Activated T-cell treated with anti-CD3 and anti-CD28 coated beads for 1 hour (primary cell): Measurements from ENCODE around the gene SRSF9.
"Not testable (repeated sequence)": the region's sequence is repeated elsewhere in the genome, so short reads cannot be mapped to it uniquely, and the experiment has no call there.

ENCODE experiments used
- DNase-seq: peaks from one replicate; pipeline ENCODE4 v3.0.0-alpha.2; 2020; ENCODE audit warnings: low read depth

Gene SRSF9, protein sequence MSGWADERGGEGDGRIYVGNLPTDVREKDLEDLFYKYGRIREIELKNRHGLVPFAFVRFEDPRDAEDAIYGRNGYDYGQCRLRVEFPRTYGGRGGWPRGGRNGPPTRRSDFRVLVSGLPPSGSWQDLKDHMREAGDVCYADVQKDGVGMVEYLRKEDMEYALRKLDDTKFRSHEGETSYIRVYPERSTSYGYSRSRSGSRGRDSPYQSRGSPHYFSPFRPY

DNA sequence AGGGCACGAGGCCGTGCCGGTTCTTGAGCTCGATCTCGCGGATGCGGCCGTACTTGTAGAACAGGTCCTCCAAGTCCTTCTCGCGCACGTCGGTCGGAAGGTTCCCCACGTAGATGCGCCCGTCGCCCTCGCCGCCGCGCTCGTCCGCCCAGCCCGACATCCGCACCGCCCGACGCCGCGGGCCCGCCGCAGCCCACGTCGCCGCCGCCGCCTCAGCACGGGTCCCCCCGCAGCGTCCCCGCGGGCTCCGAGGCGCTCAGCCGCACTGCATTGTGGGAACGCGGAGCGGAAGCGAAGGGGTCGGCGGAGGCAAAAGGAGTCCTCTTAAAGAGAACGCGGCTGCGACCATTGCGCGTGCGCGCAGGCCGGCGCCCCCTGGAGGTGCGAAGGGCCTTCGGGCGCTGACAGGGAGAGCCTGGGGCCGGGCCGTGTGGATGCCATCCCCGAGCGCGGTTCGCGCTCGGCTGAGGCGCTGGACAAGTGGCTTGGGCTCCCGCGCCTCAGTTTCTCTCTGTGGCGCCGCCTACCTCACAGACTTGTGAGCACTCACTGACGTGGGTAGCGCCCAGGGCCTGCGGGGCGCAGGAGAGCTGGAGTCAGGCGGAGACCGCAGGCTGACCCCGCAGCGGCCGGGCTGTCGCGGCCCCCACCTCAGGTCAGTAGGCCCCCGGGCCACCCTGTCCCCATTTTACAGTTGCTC is at the start of gene SRSF9:
TSS of gene SRSF9 (minus strand) at position 299 of the 700 bp plus-strand sequence. CDS start at position 160, 139 bp downstream.
- DNase-seq: peak; percentile 98

- DNase-seq: not testable (repeated sequence)
These were observed 49.8 kb upstream of the SRSF9 start for GRCh38 chr12:120519324-120519723.

GRCh38 chr12:120515496-120515895 is 45.9 kb upstream of the SRSF9 start:
- no peak for DNase-seq

GRCh38 chr12:120514002-120514401 is 44.5 kb upstream of the SRSF9 start:
- no peak for DNase-seq

- no peak for DNase-seq
These were observed 39.0 kb upstream of the SRSF9 start for GRCh38 chr12:120508537-120508936.

DNA sequence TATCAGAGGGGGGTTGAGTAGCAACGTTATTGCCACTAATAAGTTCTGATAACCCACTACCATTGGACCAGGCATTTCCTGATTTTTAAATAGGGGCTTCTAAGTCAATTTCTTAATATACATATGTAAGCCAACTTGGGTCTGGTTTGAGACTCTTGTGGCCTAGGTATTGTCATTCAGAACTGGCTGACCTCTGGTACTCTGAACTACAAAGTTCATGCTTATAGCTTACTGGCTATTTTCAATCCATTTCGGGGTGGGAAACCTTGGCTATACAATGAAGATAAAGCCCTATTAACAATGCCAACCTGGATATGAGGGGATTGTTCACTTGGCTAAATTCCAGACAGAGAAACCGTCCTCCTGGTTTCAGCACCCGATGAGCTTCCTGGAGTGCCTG is 35.0 kb upstream of the SRSF9 start:
- DNase-seq: no peak

GRCh38 chr12:120500581-120500980 is 31.0 kb upstream of the SRSF9 start:
- DNase-seq: no peak

- no peak for DNase-seq
These were observed 29.4 kb upstream of the SRSF9 start for GRCh38 chr12:120498870-120499515.

DNA sequence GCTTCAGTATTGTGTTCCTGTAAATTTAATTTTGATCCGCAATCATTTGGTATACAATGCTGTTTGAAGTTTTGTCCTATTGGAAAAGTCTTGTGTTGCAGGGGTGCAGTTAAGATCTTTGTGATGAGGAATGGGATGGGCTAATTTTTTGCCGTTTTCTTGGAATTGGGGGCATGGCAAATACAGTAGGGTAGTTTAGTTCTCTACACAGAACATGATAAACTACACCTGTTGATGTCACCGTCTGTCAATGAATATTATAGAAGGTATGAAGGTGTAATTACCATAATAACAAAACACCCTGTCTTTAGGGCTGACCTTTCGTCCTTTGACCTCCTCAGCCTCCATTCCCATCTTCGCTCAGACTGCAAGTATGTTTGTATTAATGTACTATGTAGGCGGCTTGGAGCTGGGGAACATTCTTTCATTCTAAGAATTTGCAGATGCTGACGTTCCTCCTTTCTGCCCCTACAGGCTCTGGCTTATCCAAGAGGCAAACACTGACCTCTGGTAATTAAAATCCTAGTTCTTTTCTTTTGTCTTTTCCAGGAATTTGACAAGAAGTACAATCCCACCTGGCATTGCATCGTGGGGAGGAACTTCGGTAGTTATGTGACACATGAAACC is 28.1 kb upstream of the SRSF9 start:
- no peak for DNase-seq

DNA sequence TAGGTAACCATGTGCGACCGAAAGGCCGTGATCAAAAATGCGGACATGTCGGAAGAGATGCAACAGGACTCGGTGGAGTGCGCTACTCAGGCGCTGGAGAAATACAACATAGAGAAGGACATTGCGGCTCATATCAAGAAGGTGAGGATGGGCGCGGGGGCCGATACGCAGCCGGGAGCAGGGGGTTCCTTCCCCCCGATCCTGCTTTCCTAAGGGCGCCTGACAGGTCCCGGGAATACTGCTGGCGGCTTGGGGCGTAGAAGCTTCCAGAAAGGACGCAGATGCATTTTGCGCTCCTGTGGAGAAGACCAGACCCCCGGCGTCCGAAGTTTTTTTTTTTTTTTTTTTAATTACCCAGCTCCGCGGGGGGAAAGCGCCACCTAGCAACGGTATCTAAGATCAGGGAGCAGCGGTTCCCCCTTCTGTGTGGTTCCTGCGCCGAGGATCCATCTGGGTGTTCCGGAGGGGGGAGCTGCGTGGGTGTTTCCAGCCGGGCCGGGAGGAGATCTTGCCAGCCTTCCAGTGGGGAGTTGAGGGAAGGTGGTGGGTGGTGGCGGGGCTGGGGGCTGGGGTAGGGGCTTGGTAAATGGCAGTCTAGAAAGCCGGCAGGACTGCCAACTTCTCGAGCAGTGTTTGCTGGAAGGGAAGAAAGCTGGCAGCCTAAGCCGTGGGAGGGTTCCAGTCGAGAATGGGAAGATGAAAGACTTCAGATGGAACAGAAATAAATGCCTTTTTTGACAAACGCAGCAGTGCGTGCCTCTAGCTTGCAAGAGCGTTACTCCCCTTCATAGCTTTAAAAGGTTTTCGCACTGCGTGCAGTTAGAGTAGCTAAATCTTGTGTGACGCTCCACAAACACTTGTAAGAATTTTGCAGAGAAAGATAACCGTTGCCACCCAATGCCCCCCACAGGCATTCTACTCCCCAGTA is 27.1 kb upstream of the SRSF9 start:
- peak; percentile 34 for DNase-seq

GRCh38 chr12:120495731-120496412 is 26.3 kb upstream of the SRSF9 start, which contains the start of gene DYNLL1:
Gene DYNLL1 (plus strand): TSS chr12:120496113. CDS start chr12:120496422, 309 bp downstream.
- DNase-seq: peak; percentile 95

DNA sequence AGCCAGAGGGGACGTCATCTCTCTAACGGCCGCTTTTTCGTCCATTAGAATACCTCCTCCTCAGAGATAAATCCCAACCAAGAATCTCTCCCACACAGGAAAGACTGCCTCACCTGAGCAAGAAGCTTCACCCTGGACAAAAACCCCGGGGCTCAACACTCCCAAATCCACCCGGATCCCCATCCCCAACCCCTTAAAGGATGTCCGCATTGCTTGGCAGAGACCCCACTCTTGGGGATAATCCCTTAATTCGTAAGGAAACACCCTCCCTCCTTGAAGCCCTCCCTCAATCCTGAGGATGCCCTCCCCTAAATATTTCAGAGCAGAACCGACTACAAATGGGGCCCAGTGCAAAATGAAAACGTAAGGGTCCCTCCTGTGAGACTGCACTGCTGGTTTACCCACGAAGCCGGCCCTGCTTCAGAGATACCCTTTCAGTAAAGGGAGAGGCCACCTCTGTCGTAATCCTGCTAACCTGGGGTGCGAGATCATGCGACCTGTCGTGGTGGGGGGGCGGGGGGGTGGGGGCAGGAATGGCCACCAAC is 25.7 kb upstream of the SRSF9 start:
- DNase-seq: no peak

- no peak for DNase-seq
These were observed 21.4 kb upstream of the SRSF9 start for GRCh38 chr12:120490833-120491512.

GRCh38 chr12:120490325-120490724 is 20.8 kb upstream of the SRSF9 start:
- no peak for DNase-seq

DNA sequence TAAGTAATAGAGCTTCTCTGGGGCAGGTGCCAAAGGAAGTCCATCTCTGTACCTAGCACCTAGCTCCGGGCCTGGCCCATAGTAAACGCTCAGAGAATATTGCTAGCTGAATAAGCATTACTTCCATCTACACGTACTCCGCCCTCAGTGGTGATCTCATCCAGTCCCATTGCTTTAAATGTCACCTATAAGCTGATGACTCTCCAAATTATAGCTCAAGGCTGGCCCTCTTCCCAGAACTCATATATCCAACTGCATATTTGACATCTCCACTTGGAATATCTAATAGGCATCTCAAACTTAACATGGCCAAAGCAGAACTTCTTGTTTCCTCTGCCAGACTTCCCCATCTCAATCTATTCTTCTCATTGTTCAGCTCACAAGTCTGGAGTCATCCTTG is 19.5 kb upstream of the SRSF9 start:
- DNase-seq: no peak

- DNase-seq: no peak
These were observed 18.6 kb upstream of the SRSF9 start for GRCh38 chr12:120488057-120488640.

- not testable (repeated sequence) for DNase-seq
These were observed 18.0 kb upstream of the SRSF9 start for GRCh38 chr12:120487552-120487951.

- no peak for DNase-seq
These were observed 16.7 kb upstream of the SRSF9 start for GRCh38 chr12:120485961-120486881.

DNA sequence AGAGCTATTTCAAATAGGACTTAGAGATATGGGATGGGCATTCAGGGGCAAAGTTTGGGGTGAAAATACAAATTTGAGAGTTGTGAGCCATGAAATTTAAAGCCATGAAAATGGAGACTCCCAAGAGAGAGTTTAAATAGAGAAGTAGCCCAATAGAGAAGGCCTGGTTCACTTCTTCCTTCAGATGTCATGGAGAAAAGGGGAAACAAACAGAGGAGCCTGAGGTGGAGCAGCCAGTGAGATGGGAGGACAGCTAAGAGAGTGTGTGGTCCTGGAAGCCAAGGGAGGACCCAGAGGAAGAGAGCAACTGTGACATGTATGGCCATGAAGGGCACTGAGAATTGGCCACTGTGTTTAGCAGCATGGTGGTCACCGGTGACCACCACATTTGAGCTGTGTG is 14.1 kb upstream of the SRSF9 start:
- no peak for DNase-seq
